Hepatocyte (in vitro differentiated cells): ENCODE data around the gene CHST11.

Experiments used
- EZH2 ChIP-seq: fragments of 200-600 bp; sonication (generic); IDR thresholded peaks from 2 replicates; pipeline ENCODE4 v1.6.1; 2016; ENCODE audit warnings: antibody characterized with exemption, mild to moderate bottlenecking, borderline replicate concordance
- EZH2phosphoT487 ChIP-seq: fragments of 200-600 bp; sonication (generic); IDR thresholded peaks from one replicate; pipeline ENCODE4 v1.6.1; 2018; ENCODE audit warnings: antibody characterized with exemption, mild to moderate bottlenecking, low read depth, moderate library complexity; ENCODE audit not compliant: unreplicated experiment, severe bottlenecking
- TF ChIP-seq, protein P1 (sequence below): fragments of 200-600 bp; sonication (generic); IDR thresholded peaks from 2 replicates; pipeline ENCODE4 v1.5.1; 2016; ENCODE audit warnings: antibody characterized with exemption, mild to moderate bottlenecking; ENCODE audit not compliant: poor library complexity

GRCh38 chr12:104643093-104643818 is 186.5 kb downstream of the CHST11 start:
- TF ChIP-seq, protein P1, sequence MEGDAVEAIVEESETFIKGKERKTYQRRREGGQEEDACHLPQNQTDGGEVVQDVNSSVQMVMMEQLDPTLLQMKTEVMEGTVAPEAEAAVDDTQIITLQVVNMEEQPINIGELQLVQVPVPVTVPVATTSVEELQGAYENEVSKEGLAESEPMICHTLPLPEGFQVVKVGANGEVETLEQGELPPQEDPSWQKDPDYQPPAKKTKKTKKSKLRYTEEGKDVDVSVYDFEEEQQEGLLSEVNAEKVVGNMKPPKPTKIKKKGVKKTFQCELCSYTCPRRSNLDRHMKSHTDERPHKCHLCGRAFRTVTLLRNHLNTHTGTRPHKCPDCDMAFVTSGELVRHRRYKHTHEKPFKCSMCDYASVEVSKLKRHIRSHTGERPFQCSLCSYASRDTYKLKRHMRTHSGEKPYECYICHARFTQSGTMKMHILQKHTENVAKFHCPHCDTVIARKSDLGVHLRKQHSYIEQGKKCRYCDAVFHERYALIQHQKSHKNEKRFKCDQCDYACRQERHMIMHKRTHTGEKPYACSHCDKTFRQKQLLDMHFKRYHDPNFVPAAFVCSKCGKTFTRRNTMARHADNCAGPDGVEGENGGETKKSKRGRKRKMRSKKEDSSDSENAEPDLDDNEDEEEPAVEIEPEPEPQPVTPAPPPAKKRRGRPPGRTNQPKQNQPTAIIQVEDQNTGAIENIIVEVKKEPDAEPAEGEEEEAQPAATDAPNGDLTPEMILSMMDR = no peak
- TF ChIP-seq EZH2 (no peak), EZH2phosphoT487 (no peak)
